Hepatocyte (in vitro differentiated cells): Measurements from ENCODE around the gene MATN4. TPM values are rescaled to one million over a fixed set of nuclear protein-coding genes. Genes with fewer than 3 reads are reported as not detected.

Experiments
- DNase-seq: peaks from one replicate; pipeline ENCODE4 v3.0.0-alpha.2; 2016; ENCODE audit warnings: low spot score
- H2AFZ ChIP-seq: fragments of 200-600 bp; sonication (generic); 2 replicates; pipeline ENCODE4 v1.6.0; 2016; ENCODE audit warnings: antibody characterized with exemption, mild to moderate bottlenecking
- H3K27ac ChIP-seq: fragments of 200-600 bp; sonication (generic); 2 replicates; pipeline ENCODE4 v1.5.1; 2016; ENCODE audit warnings: mild to moderate bottlenecking
- H3K27me3 ChIP-seq: fragments of 200-600 bp; sonication (generic); 2 replicates; pipeline ENCODE4 v1.6.1; 2016
- H3K36me3 ChIP-seq: fragments of 200-600 bp; sonication (generic); replicated peaks from 2 replicates; pipeline ENCODE4 v1.5.1; 2016; ENCODE audit warnings: low read depth; ENCODE audit not compliant: insufficient read depth
- H3K4me1 ChIP-seq: fragments of 200-600 bp; sonication (generic); 2 replicates; pipeline ENCODE4 v1.5.1; 2016; ENCODE audit warnings: mild to moderate bottlenecking, moderate library complexity; ENCODE audit not compliant: insufficient read depth
- H3K4me2 ChIP-seq: fragments of 200-600 bp; sonication (generic); 2 replicates; pipeline ENCODE4 v1.6.0; 2016
- H3K4me3 ChIP-seq: fragments of 200-600 bp; sonication (generic); 2 replicates; pipeline ENCODE4 v1.5.1; 2016; ENCODE audit warnings: mild to moderate bottlenecking
- H3K79me2 ChIP-seq: fragments of 200-600 bp; sonication (generic); 2 replicates; pipeline ENCODE4 v1.6.0; 2017; ENCODE audit warnings: mild to moderate bottlenecking
- H3K9me2 ChIP-seq: fragments of 200-600 bp; sonication (generic); replicated peaks from 2 replicates; pipeline ENCODE4 v1.6.0; 2017; ENCODE audit warnings: mild to moderate bottlenecking; ENCODE audit not compliant: insufficient read depth
- H3K9me3 ChIP-seq: fragments of 200-600 bp; sonication (generic); 2 replicates; pipeline ENCODE4 v1.5.1; 2016; ENCODE audit warnings: low read depth, mild to moderate bottlenecking
- H4K20me1 ChIP-seq: fragments of 200-600 bp; sonication (generic); 2 replicates; pipeline ENCODE4 v1.6.0; 2016; ENCODE audit warnings: mild to moderate bottlenecking; ENCODE audit not compliant: insufficient read depth, poor library complexity, severe bottlenecking
- EZH2 ChIP-seq: fragments of 200-600 bp; sonication (generic); IDR thresholded peaks from 2 replicates; pipeline ENCODE4 v1.6.1; 2016; ENCODE audit warnings: antibody characterized with exemption, mild to moderate bottlenecking, borderline replicate concordance
- EZH2phosphoT487 ChIP-seq: fragments of 200-600 bp; sonication (generic); IDR thresholded peaks from one replicate; pipeline ENCODE4 v1.6.1; 2018; ENCODE audit warnings: antibody characterized with exemption, mild to moderate bottlenecking, low read depth, moderate library complexity; ENCODE audit not compliant: unreplicated experiment, severe bottlenecking
- WGBS: methylation state at CpG from one replicate; pipeline ENCODE4 v1.1.6; 2016; ENCODE audit warnings: low lambda C conversion rate; ENCODE audit errors: missing lambda C conversion rate; 5-methylcytosine and 5-hydroxymethylcytosine counted together
- polyA plus RNA-seq: library from polyadenylated mRNA; unstranded; fragments of >200 nt; fragmentation: Nextera tagmentation; extraction: Ambion mirVana; gene quantifications from 2 replicates; pipeline ENCODE4 v1.2.1, GENCODE V29; 2016
- total RNA-seq: library from RNA; depleted of rRNA; stranded (reverse); fragments of >200 nt; gene quantifications from 2 replicates; pipeline ENCODE4 v1.2.3, GENCODE V29; 2014
- TF ChIP-seq, protein P1 (sequence below): fragments of 200-600 bp; sonication (generic); IDR thresholded peaks from 2 replicates; pipeline ENCODE4 v1.5.1; 2016; ENCODE audit warnings: antibody characterized with exemption, mild to moderate bottlenecking; ENCODE audit not compliant: poor library complexity

MATN4 gene
- total and polyA plus RNA-seq, 2 experiments from 2014 or later = 0.57 TPM; not detected in 1

GRCh38 chr20:45253261-45253660 lies 54.8 kb downstream of the MATN4 start:
- Histone ChIP-seq H3K27me3 (peaks cover 4% of the 10 kb centered on the region), H3K4me2 (no peak overlapping the region), H3K4me3 (no peak overlapping the region), H2AFZ (no peak overlapping the region), H3K4me1 (peaks cover 7% of the 10 kb centered on the region), H3K36me3 (no peaks in the 10 kb centered on the region), H4K20me1 (no peaks in the 10 kb centered on the region), H3K79me2 (no peaks in the 10 kb centered on the region), H3K9me3 (no peaks in the 10 kb centered on the region), H3K9me2 (no peaks in the 10 kb centered on the region), H3K27ac (no peak overlapping the region)
- DNase-seq = no peak
- TF ChIP-seq EZH2phosphoT487 (no peak), EZH2 (no peak)
- TF ChIP-seq, protein P1, sequence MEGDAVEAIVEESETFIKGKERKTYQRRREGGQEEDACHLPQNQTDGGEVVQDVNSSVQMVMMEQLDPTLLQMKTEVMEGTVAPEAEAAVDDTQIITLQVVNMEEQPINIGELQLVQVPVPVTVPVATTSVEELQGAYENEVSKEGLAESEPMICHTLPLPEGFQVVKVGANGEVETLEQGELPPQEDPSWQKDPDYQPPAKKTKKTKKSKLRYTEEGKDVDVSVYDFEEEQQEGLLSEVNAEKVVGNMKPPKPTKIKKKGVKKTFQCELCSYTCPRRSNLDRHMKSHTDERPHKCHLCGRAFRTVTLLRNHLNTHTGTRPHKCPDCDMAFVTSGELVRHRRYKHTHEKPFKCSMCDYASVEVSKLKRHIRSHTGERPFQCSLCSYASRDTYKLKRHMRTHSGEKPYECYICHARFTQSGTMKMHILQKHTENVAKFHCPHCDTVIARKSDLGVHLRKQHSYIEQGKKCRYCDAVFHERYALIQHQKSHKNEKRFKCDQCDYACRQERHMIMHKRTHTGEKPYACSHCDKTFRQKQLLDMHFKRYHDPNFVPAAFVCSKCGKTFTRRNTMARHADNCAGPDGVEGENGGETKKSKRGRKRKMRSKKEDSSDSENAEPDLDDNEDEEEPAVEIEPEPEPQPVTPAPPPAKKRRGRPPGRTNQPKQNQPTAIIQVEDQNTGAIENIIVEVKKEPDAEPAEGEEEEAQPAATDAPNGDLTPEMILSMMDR = no peak
- 77% methylated on average over 4 of the region's 4 CpGs for whole genome bisulfite sequencing

DNA sequence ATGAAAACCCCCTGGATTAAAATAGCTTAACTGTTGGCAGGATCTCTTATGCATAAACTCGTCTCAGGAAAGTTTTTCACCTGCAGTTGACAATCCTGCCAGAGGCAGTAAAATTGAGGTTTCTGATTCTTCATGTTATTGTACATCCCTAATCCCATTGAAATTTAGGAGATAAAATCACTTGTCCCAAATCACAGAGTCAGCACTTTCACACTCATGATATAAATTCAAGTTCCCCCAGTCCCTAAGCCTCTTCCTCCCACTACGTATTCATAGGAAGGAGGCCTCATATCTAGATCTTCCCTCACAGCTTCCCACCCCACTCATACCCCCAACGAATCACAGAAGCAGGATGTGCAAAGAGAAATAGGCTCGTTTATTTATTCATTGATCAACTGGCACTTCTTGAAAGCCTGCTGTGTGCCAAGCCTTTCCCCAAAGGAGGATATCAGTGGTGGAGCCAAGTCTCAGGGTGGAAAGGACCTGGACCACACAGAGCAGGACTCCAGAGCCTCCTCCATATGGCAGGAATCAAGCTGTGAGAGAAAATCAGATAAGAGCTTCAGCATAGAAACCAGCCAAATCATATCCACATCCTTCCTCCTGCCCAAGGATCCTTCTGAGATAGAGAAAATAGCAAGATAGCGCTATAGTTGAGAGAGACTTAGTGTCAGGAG lies 56.1 kb downstream of the MATN4 start:
- no peaks in the 10 kb centered on the region for H4K20me1 ChIP-seq
- H3K9me2 ChIP-seq = no peaks in the 10 kb centered on the region
- peaks cover 7% of the 10 kb centered on the region for H3K4me1 ChIP-seq
- peaks cover 4% of the 10 kb centered on the region for H3K27me3 ChIP-seq
- H2AFZ ChIP-seq = no peak overlapping the region
- no peak for DNase-seq
- H3K36me3 ChIP-seq = no peaks in the 10 kb centered on the region
- H3K4me3 ChIP-seq = no peak overlapping the region
- H3K9me3 ChIP-seq = no peaks in the 10 kb centered on the region
- H3K4me2 ChIP-seq = no peak overlapping the region
- H3K79me2 ChIP-seq = no peaks in the 10 kb centered on the region
- TF ChIP-seq, protein P1 = no peak
- TF ChIP-seq EZH2 = no peak
- TF ChIP-seq EZH2phosphoT487 = no peak
- H3K27ac ChIP-seq = no peak overlapping the region
- WGBS = 67% methylated on average over 5 of the region's 5 CpGs

GRCh38 chr20:45248609-45249008 lies 59.5 kb downstream of the MATN4 start:
- peaks cover 16% of the 10 kb centered on the region for H3K27me3 ChIP-seq
- H3K27ac ChIP-seq = no peak overlapping the region
- no peak overlapping the region for H2AFZ ChIP-seq
- H3K79me2 ChIP-seq = no peaks in the 10 kb centered on the region
- no peaks in the 10 kb centered on the region for H4K20me1 ChIP-seq
- H3K4me1 ChIP-seq = no peaks in the 10 kb centered on the region
- H3K9me2 ChIP-seq = no peaks in the 10 kb centered on the region
- H3K9me3 ChIP-seq = no peaks in the 10 kb centered on the region
- no peak overlapping the region for H3K4me2 ChIP-seq
- DNase-seq = no peak
- TF ChIP-seq EZH2 (no peak), EZH2phosphoT487 (no peak)
- TF ChIP-seq, protein P1 = no peak
- H3K36me3 ChIP-seq = no peaks in the 10 kb centered on the region
- H3K4me3 ChIP-seq = no peak overlapping the region

DNA sequence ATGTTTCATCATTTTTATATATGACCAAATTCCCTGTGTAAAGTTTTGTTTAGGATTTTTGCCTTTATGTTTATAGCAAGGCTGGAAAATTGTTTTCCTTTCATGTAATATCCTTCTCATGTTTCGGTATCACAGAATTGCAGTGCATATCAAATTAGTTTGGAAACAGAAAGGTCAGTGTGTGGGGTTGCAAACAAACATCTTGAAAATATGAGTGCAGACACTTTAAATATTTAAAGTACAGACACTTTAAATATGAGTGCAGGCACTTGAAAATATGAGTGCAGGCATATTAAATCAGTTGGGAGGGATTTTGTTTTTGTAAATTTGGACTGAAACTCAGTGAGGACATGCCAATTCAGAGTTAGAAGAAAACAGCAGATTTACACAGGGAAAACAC lies 60.2 kb downstream of the MATN4 start:
- 87% methylated on average over 1 of the region's 1 CpG for WGBS
- DNase-seq = no peak
- Histone ChIP-seq H3K36me3 (no peaks in the 10 kb centered on the region), H3K9me3 (no peaks in the 10 kb centered on the region), H3K27me3 (peaks cover 19% of the 10 kb centered on the region), H3K4me1 (no peaks in the 10 kb centered on the region), H3K9me2 (no peaks in the 10 kb centered on the region), H3K79me2 (no peaks in the 10 kb centered on the region), H4K20me1 (no peaks in the 10 kb centered on the region), H3K4me2 (no peak overlapping the region), H3K27ac (no peak overlapping the region), H3K4me3 (no peak overlapping the region), H2AFZ (no peak overlapping the region)
- TF ChIP-seq EZH2phosphoT487 (no peak), EZH2 (no peak)
- TF ChIP-seq, protein P1 = no peak
